ENCODE results near the gene CXCR2. TPM values are rescaled to one million over a fixed set of nuclear protein-coding genes. Genes with fewer than 3 reads are reported as not detected.

The CXCR2 gene
- total RNA-seq, 6 experiments from 2014 or later = 0.81 to 2.6 (median 1.2) TPM

GRCh38 chr2:218186355-218186766 is 60.5 kb downstream of the CXCR2 start:
- intact Hi-C loops (cut with DNase I) = loop anchor here in 1 of 2 donors (10.0 kb wide), 1 partner anchor 198 kb away; the partner anchor contains the start of gene SLC11A1
- no peaks in the 10 kb centered on the region for H3K9me3 ChIP-seq
- H3K36me3 ChIP-seq = no peaks in the 10 kb centered on the region
- no peak overlapping the region for H3K27ac ChIP-seq
- DNase-seq = peak in 2 of 3 donors; percentile 55 to 62
- TF ChIP-seq POLR2A (IDR thresholded peaks at IDR 0.05) (no peak), CTCF (IDR thresholded peaks at IDR 0.05) (peak; percentile 78 to 86 (median 80))
- peak; percentile 95 to 99 (median 97) for ATAC-seq
- WGBS (ENCODE audit: insufficient coverage, low coverage, low lambda C conversion rate, missing lambda C conversion rate) = 34% methylated on average over 8 of the region's 8 CpGs
- no peaks in the 10 kb centered on the region for H3K4me1 ChIP-seq
- H3K4me3 ChIP-seq = no peak overlapping the region
- H3K27me3 ChIP-seq = no peaks in the 10 kb centered on the region

Other genes starting within 250 kb of the CXCR2 start
- gene TNS1, start 123.0 kb upstream of the CXCR2 start, total RNA-seq = 100 to 1,000 TPM in 3 of 6 experiments, 10 to 100 TPM in 3; 68.4 to 209 (median 99.2) TPM
- under 1 TPM in 3 of 6 experiments, not detected in 3; 0.11 to 0.55 (median 0.23) TPM for gene RUFY4, start 56.8 kb upstream of the CXCR2 start, total RNA-seq
- 1 to 10 TPM in 2 of 6 experiments, under 1 TPM in 4; 0.40 to 1.6 (median 0.74) TPM for gene CXCR1, start 40.9 kb downstream of the CXCR2 start, total RNA-seq
- 100 to 1,000 TPM in 1 of 6 experiments, 10 to 100 TPM in 5; 54.9 to 110 (median 78.1) TPM for gene ARPC2, start 91.2 kb downstream of the CXCR2 start, total RNA-seq
- 1 to 10 TPM in 2 of 6 experiments, under 1 TPM in 4; 0.56 to 3.2 (median 0.94) TPM for gene GPBAR1, start 135.0 kb downstream of the CXCR2 start, total RNA-seq
- 10 to 100 TPM; 40.0 to 99.5 (median 45.2) TPM for gene AAMP, start 144.1 kb downstream of the CXCR2 start, total RNA-seq
- gene PNKD, start 144.5 kb downstream of the CXCR2 start, total RNA-seq = 100 to 1,000 TPM in 4 of 6 experiments, 10 to 100 TPM in 2; 78.5 to 137 (median 115) TPM
- gene TMBIM1, start 166.5 kb downstream of the CXCR2 start, total RNA-seq = 100 to 1,000 TPM; 101 to 160 (median 126) TPM
- gene CATIP, start 230.8 kb downstream of the CXCR2 start, total RNA-seq = not detected